HEK293 (cell line): Measurements from ENCODE around the gene FBXO17.

Experiments
- ZBTB7A ChIP-seq: fragments of 450-650 bp; formaldehyde crosslinking; IDR thresholded peaks from 2 replicates; pipeline ENCODE4 v1.5.1; 2016; ENCODE audit warnings: low read depth, missing biosample characterization, missing genetic modification characterization
- ZBTB8A ChIP-seq: fragments of 450-650 bp; formaldehyde crosslinking; IDR thresholded peaks from 2 replicates; pipeline ENCODE4 v1.5.1; 2016; ENCODE audit warnings: missing biosample characterization, missing genetic modification characterization
- ZNF324 ChIP-seq: fragments of 450-650 bp; formaldehyde crosslinking; IDR thresholded peaks from 2 replicates; pipeline ENCODE4 v1.5.1; 2016; ENCODE audit warnings: missing biosample characterization, missing genetic modification characterization
- ZNF366 ChIP-seq: fragments of 450-650 bp; formaldehyde crosslinking; conservative IDR thresholded peaks from 2 replicates; pipeline ENCODE4 v1.5.1; 2016; ENCODE audit warnings: missing biosample characterization, missing genetic modification characterization
- ZNF501 ChIP-seq: fragments of 450-650 bp; formaldehyde crosslinking; IDR thresholded peaks from 2 replicates; pipeline ENCODE4 v1.5.1; 2016; ENCODE audit warnings: missing biosample characterization, missing genetic modification characterization
- ZNF530 ChIP-seq: fragments of 450-650 bp; formaldehyde crosslinking; IDR thresholded peaks from 2 replicates; pipeline ENCODE4 v1.5.1; 2016; ENCODE audit warnings: low read depth, missing biosample characterization, missing genetic modification characterization
- ZNF670 ChIP-seq: fragments of 450-650 bp; formaldehyde crosslinking; IDR thresholded peaks from 2 replicates; pipeline ENCODE4 v1.5.1; 2016; ENCODE audit warnings: missing biosample characterization, missing genetic modification characterization, low read depth
- TF ChIP-seq, protein P1 (sequence below): fragments of 450-650 bp; formaldehyde crosslinking; IDR thresholded peaks from 2 replicates; pipeline ENCODE4 v1.5.1; 2016; ENCODE audit warnings: missing biosample characterization, missing genetic modification characterization

DNA sequence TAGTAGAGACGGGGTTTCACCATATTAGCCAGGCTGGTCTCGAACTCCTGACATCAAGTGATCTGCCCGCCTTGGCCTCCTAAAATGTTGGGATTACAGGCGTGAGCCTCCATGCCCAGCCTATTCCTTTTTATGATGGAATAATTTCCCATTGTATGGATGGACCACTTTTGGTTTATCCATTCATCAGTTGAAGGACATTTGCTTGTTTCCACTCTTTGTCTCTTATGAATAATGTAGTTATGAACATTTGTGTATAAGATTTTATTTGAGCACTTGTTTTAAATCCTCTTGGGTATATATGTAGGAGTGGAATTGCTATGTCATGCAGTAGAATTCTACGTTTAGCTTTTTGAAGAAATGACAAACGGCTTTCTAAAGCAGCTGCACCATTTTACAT lies 33.5 kb upstream of the FBXO17 start:
- TF ChIP-seq, protein P1, sequence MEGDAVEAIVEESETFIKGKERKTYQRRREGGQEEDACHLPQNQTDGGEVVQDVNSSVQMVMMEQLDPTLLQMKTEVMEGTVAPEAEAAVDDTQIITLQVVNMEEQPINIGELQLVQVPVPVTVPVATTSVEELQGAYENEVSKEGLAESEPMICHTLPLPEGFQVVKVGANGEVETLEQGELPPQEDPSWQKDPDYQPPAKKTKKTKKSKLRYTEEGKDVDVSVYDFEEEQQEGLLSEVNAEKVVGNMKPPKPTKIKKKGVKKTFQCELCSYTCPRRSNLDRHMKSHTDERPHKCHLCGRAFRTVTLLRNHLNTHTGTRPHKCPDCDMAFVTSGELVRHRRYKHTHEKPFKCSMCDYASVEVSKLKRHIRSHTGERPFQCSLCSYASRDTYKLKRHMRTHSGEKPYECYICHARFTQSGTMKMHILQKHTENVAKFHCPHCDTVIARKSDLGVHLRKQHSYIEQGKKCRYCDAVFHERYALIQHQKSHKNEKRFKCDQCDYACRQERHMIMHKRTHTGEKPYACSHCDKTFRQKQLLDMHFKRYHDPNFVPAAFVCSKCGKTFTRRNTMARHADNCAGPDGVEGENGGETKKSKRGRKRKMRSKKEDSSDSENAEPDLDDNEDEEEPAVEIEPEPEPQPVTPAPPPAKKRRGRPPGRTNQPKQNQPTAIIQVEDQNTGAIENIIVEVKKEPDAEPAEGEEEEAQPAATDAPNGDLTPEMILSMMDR (tag by site-specific recombination) = no peak
- TF ChIP-seq ZNF530 (tag by site-specific recombination) (no peak), ZNF670 (no peak), ZBTB7A (tag by site-specific recombination) (no peak), ZNF366 (no peak), ZBTB8A (tag by site-specific recombination) (no peak), ZNF501 (tag by site-specific recombination) (no peak), ZNF324 (tag by site-specific recombination) (no peak)
